Measurements from ENCODE around the gene ISLR2. TPM values are rescaled to one million over a fixed set of nuclear protein-coding genes. Genes with fewer than 3 reads are reported as not detected.
A peak's percentile ranks its signal among the peaks of the same experiment; 100 is the strongest.

The ISLR2 gene
- total RNA-seq, 2 donors from 2014 or later = 1.9 to 4.3 TPM

DNA sequence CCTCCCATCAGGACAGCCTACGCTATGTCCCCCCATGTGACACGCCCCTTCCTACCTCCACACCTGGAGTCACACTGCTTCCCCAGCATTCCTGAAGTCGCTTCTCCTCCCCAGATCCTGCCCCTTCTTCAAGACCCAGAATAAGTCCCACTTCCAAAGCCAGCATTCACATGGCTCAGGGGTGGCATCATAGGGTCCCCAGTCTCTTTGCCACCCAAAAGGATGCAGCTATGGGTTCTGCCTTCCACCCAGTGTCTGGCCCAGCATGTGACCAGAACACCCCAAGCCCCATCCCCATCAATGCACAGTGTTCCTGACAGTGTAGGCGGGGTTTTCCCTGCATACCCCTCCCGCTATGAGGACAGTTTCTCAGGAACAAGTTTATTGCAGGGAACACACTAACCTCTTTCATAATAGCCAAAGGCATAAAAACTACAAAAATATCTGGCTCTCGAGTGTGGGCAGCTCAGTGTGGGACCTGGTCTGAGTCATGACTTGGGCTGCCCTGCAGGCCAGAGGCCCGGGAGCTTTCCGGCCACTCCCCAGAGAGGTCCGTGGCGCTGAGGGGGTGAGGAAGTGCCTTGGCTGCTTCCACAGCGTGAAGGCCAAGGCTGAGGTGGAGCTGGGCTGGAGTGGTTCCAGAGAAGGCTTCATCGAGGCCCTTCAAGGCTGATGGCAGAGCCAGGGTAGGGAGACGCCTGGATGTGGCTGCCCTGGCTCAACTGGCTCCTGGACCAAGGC lies 48.9 kb downstream of the ISLR2 start:
- Histone ChIP-seq H3K36me3 (no peaks in the 10 kb centered on the region), H3K27me3 (replicated peaks; ENCODE audit: insufficient read depth) (no peaks in the 10 kb centered on the region), H3K4me1 (replicated peaks) (no peaks in the 10 kb centered on the region), H3K27ac (peak overlapping the region in 1 of 2 donors; percentile 33), H3K4me3 (no peak overlapping the region), H3K9me3 (no peaks in the 10 kb centered on the region)
- intact Hi-C loops (cut with DNase I) = no loop called here
- TF ChIP-seq POLR2A (IDR thresholded peaks at IDR 0.05) (no peak), POLR2AphosphoS5 (IDR thresholded peaks at IDR 0.05) (peak; percentile 14)
- TF ChIP-seq, protein P1, sequence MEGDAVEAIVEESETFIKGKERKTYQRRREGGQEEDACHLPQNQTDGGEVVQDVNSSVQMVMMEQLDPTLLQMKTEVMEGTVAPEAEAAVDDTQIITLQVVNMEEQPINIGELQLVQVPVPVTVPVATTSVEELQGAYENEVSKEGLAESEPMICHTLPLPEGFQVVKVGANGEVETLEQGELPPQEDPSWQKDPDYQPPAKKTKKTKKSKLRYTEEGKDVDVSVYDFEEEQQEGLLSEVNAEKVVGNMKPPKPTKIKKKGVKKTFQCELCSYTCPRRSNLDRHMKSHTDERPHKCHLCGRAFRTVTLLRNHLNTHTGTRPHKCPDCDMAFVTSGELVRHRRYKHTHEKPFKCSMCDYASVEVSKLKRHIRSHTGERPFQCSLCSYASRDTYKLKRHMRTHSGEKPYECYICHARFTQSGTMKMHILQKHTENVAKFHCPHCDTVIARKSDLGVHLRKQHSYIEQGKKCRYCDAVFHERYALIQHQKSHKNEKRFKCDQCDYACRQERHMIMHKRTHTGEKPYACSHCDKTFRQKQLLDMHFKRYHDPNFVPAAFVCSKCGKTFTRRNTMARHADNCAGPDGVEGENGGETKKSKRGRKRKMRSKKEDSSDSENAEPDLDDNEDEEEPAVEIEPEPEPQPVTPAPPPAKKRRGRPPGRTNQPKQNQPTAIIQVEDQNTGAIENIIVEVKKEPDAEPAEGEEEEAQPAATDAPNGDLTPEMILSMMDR (IDR thresholded peaks at IDR 0.05) = no peak
- WGBS = 39% methylated on average over 13 of the region's 13 CpGs
- no peak for DNase-seq (ENCODE audit: low spot score)

DNA sequence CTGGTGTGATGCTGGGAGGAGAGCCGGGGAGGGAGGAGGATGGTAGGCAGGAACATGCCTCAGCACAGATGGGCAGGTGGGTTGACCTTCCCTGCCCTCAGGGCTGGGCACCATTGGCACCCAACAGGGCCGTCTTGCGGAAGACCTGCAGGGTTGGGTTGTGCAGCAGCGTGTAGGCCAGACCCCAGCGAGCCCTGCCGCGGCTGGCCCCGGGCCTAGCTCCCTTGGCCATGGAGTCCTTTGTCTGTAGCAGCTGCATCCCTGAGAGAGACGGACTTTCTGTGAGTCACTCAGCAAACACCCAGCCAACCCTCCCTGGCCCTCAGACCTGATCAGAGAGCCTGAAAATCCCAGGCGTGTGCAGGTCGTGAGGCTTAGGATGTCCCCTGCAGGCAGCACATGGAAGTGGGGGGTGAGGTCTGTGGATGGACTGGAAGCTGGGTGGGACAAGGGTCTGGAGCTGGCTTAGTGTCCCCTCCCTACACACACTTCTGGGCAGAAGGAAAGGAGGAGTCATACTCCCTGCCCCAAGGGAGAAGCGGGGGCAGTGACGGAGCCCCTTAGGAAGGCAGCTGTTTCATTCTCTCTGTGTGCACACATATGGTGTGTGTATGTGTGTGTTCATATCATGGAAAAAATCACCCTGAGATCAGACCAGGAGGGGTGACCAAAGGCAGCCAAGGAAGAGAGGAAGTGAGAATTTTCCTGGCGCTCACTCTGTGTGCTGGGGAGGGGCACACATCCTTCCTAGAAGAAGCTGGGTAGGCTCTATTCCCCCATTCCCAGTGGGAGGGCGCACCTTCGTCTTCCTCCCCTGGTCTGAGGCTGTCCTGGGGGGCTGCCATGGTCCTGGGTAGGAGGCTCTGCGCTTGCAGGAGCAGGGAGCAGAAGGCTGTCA lies 49.8 kb downstream of the ISLR2 start:
- DNase-seq (ENCODE audit: low spot score) = no peak
- intact Hi-C loops (cut with DNase I) = no loop called here
- H3K4me3 ChIP-seq = no peak overlapping the region
- H3K27me3 ChIP-seq (replicated peaks; ENCODE audit: insufficient read depth) = no peaks in the 10 kb centered on the region
- no peaks in the 10 kb centered on the region for H3K36me3 ChIP-seq
- no peak for TF ChIP-seq POLR2AphosphoS5 (IDR thresholded peaks at IDR 0.05)
- TF ChIP-seq, protein P1 (IDR thresholded peaks at IDR 0.05) = no peak
- no peak for TF ChIP-seq POLR2A (IDR thresholded peaks at IDR 0.05)
- WGBS = 67% methylated on average over 17 of the region's 17 CpGs
- H3K27ac ChIP-seq = peak overlapping the region in 1 of 2 donors; percentile 33
- no peaks in the 10 kb centered on the region for H3K9me3 ChIP-seq
- H3K4me1 ChIP-seq (replicated peaks) = no peaks in the 10 kb centered on the region

DNA sequence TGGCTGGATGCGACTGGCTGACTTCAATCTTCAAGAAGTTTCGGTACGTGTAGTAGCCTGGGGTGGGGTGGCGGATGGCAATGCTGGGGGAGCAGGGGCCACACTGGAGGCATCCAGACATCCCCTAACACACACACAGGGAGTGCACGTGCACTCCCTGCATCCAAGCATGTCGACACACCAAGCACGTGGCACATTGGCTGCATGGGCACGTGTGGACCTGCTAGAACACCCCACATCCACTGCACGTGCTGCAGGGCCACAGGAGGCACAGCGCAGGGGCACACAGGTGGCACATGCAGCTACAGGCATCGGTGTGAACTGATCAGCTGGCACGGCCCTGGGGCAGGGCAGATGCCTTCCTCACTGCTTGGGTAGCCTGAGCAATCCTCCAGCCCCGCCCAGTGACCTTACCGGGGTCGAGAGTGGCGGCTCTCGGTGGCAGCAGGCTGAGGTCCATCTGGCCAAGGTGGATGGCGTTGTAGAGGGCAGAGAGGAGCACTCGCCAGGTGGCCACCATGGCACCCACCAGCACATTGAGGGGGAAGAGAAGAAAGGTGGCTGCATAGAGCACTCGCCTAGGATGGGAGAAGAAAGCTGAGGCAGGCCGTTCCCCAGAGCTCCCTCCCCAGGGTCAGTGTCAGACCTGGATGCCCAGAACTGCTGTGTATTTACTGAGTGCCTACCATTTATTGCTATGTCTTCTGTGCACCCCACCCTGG lies 50.7 kb downstream of the ISLR2 start:
- intact Hi-C loops (cut with DNase I) = no loop called here
- WGBS = 76% methylated on average over 15 of the region's 21 CpGs
- Histone ChIP-seq H3K4me3 (no peak overlapping the region), H3K27me3 (replicated peaks; ENCODE audit: insufficient read depth) (no peaks in the 10 kb centered on the region), H3K4me1 (replicated peaks) (no peaks in the 10 kb centered on the region), H3K36me3 (no peaks in the 10 kb centered on the region), H3K27ac (no peak overlapping the region), H3K9me3 (no peaks in the 10 kb centered on the region)
- TF ChIP-seq POLR2AphosphoS5 (IDR thresholded peaks at IDR 0.05) (no peak), POLR2A (IDR thresholded peaks at IDR 0.05) (no peak)
- TF ChIP-seq, protein P1 (IDR thresholded peaks at IDR 0.05) = no peak
- DNase-seq (ENCODE audit: low spot score) = no peak

DNA sequence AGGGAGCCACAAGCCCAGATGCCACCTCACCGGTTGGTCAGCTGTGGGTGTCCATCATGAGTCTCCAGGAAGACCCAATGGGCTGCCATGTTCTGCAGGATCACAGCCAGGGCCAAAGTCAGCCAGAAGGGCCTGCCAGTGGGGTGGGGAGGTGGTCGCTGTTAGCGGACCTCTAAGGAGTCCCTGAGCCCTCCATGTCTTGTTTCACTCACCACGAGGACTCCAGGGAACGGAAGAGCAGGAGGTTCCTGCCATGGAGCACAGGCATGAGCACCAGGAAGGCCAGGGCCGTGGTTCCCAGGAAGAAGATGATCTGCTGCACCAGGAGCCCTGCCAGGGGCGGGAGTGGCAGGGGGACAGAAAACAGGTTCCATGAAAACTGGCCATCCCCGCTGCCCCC lies 51.7 kb downstream of the ISLR2 start:
- no peaks in the 10 kb centered on the region for H3K9me3 ChIP-seq
- H3K4me3 ChIP-seq = no peak overlapping the region
- WGBS = 88% methylated on average over 8 of the region's 8 CpGs
- H3K27ac ChIP-seq = no peak overlapping the region
- intact Hi-C loops (cut with DNase I) = no loop called here
- TF ChIP-seq POLR2AphosphoS5 (IDR thresholded peaks at IDR 0.05) (no peak), POLR2A (IDR thresholded peaks at IDR 0.05) (no peak)
- TF ChIP-seq, protein P1 (IDR thresholded peaks at IDR 0.05) = no peak
- DNase-seq (ENCODE audit: low spot score) = no peak
- no peaks in the 10 kb centered on the region for H3K27me3 ChIP-seq (replicated peaks; ENCODE audit: insufficient read depth)
- no peaks in the 10 kb centered on the region for H3K4me1 ChIP-seq (replicated peaks)
- no peaks in the 10 kb centered on the region for H3K36me3 ChIP-seq
